Measurements from ENCODE around the gene TDRD10.

DNA sequence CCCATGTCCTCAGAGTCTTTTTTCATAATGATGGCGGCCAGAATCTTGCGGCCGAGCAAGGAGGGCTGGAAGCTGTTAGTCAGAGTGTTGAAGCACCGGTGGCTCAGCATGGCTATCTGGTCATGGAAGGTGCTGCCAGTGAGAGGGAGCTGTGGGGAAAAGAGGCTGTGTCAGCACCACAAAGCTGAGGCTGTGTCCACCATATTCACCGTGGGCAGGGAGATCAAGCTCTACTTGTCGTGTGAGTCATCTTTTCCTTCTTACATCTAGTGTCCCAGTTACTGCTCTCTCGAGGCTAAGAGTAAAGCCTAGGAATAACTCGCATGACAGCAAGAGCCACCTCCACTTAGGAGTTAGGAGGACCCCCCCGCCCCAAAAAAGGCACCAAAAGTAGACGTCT lies 87.8 kb downstream of the TDRD10 start:
- TF ChIP-seq, protein P1, sequence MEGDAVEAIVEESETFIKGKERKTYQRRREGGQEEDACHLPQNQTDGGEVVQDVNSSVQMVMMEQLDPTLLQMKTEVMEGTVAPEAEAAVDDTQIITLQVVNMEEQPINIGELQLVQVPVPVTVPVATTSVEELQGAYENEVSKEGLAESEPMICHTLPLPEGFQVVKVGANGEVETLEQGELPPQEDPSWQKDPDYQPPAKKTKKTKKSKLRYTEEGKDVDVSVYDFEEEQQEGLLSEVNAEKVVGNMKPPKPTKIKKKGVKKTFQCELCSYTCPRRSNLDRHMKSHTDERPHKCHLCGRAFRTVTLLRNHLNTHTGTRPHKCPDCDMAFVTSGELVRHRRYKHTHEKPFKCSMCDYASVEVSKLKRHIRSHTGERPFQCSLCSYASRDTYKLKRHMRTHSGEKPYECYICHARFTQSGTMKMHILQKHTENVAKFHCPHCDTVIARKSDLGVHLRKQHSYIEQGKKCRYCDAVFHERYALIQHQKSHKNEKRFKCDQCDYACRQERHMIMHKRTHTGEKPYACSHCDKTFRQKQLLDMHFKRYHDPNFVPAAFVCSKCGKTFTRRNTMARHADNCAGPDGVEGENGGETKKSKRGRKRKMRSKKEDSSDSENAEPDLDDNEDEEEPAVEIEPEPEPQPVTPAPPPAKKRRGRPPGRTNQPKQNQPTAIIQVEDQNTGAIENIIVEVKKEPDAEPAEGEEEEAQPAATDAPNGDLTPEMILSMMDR (conservative IDR thresholded peaks at IDR 0.05 in 1 of 2, IDR thresholded peaks at IDR 0.05 in 1 of 2; ENCODE audit: low read depth in 1 of 2, low read length in 2 of 2): no peak
- no peak for TF ChIP-seq EZH2 (IDR thresholded peaks at IDR 0.05; ENCODE audit: low read length, missing control alignments)

Data from fibroblast of lung (primary cell).